WTC11 (cell line): ENCODE measurements around the gene SBSN.

Experiments used
- ATF1 ChIP-seq: sonication (generic); formaldehyde crosslinking; IDR thresholded peaks from 2 replicates; pipeline ENCODE4 v1.8.1; 2023; ENCODE audit warnings: mild to moderate bottlenecking, moderate library complexity, missing genetic modification reagents
- ZNF232 ChIP-seq: sonication (generic); formaldehyde crosslinking; IDR thresholded peaks from 2 replicates; pipeline ENCODE4 v1.8.0; 2022; ENCODE audit warnings: mild to moderate bottlenecking, missing genetic modification reagents
- TF ChIP-seq, protein P1 (sequence below): sonication (generic); formaldehyde crosslinking; conservative IDR thresholded peaks from 2 replicates; pipeline ENCODE4 v1.8.1; 2023; ENCODE audit warnings: mild to moderate bottlenecking, low read depth, missing genetic modification reagents, moderate library complexity
- TF ChIP-seq, protein P2 (sequence below): fragments of 200-600 bp; IDR thresholded peaks from 2 replicates; pipeline ENCODE4 v1.8.0; 2022; ENCODE audit warnings: antibody characterized with exemption
- TF ChIP-seq, protein P3 (sequence below): sonication (generic); formaldehyde crosslinking; conservative IDR thresholded peaks from 2 replicates; pipeline ENCODE4 v1.8.1; 2022; ENCODE audit warnings: mild to moderate bottlenecking, missing genetic modification reagents
- TF ChIP-seq, protein P4 (sequence below): sonication (generic); formaldehyde crosslinking; IDR thresholded peaks from 2 replicates; pipeline ENCODE4 v1.8.0; 2023; ENCODE audit warnings: missing genetic modification reagents

DNA sequence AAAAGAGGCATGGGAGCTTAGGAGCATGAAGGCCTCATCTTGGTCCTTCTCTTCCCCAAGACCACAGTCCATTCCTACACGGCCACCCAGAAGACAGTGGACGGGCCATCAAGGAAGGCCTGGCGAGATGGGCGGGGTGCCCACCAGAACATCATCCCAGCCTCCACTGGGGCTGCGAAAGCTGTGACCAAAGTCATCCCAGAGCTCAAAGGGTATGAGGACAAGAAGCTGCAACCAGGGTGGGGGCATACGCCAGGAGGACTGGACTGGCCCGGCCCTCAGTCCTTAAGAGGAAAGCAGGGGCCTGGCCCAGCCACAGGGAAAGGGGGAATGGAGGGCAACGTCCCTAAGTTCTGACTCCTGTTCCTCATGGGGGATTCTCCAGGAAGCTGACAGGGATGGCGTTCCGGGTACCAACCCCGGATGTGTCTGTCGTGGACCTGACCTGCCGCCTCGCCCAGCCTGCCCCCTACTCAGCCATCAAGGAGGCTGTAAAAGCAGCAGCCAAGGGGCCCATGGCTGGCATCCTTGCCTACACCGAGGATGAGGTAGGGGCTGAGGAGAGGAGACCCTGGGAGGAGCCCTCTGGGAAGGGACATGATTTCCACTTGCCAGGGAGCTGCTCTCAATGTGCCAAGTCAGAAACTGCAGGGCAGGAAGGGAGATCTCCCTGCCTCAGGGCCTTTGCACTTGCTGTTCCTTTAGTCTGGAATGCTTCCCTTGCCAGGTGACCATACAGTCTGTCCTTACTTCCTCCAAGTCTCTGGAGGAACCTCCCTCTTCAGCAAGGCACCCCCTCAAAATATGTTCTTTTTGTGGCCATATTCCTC is 15.4 kb upstream of the SBSN start:
- TF ChIP-seq, protein P1, sequence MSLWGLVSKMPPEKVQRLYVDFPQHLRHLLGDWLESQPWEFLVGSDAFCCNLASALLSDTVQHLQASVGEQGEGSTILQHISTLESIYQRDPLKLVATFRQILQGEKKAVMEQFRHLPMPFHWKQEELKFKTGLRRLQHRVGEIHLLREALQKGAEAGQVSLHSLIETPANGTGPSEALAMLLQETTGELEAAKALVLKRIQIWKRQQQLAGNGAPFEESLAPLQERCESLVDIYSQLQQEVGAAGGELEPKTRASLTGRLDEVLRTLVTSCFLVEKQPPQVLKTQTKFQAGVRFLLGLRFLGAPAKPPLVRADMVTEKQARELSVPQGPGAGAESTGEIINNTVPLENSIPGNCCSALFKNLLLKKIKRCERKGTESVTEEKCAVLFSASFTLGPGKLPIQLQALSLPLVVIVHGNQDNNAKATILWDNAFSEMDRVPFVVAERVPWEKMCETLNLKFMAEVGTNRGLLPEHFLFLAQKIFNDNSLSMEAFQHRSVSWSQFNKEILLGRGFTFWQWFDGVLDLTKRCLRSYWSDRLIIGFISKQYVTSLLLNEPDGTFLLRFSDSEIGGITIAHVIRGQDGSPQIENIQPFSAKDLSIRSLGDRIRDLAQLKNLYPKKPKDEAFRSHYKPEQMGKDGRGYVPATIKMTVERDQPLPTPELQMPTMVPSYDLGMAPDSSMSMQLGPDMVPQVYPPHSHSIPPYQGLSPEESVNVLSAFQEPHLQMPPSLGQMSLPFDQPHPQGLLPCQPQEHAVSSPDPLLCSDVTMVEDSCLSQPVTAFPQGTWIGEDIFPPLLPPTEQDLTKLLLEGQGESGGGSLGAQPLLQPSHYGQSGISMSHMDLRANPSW (CRISPR knock-in tag): no peak
- TF ChIP-seq, protein P2, sequence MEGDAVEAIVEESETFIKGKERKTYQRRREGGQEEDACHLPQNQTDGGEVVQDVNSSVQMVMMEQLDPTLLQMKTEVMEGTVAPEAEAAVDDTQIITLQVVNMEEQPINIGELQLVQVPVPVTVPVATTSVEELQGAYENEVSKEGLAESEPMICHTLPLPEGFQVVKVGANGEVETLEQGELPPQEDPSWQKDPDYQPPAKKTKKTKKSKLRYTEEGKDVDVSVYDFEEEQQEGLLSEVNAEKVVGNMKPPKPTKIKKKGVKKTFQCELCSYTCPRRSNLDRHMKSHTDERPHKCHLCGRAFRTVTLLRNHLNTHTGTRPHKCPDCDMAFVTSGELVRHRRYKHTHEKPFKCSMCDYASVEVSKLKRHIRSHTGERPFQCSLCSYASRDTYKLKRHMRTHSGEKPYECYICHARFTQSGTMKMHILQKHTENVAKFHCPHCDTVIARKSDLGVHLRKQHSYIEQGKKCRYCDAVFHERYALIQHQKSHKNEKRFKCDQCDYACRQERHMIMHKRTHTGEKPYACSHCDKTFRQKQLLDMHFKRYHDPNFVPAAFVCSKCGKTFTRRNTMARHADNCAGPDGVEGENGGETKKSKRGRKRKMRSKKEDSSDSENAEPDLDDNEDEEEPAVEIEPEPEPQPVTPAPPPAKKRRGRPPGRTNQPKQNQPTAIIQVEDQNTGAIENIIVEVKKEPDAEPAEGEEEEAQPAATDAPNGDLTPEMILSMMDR: no peak
- TF ChIP-seq, protein P3, sequence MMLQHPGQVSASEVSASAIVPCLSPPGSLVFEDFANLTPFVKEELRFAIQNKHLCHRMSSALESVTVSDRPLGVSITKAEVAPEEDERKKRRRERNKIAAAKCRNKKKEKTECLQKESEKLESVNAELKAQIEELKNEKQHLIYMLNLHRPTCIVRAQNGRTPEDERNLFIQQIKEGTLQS (CRISPR knock-in tag): no peak
- no peak for TF ChIP-seq ZNF232 (CRISPR knock-in tag)
- TF ChIP-seq, protein P4, sequence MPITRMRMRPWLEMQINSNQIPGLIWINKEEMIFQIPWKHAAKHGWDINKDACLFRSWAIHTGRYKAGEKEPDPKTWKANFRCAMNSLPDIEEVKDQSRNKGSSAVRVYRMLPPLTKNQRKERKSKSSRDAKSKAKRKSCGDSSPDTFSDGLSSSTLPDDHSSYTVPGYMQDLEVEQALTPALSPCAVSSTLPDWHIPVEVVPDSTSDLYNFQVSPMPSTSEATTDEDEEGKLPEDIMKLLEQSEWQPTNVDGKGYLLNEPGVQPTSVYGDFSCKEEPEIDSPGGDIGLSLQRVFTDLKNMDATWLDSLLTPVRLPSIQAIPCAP (CRISPR knock-in tag): no peak
- TF ChIP-seq ATF1 (CRISPR knock-in tag): no peak
